ENCODE results near the gene NME5.

- TF ChIP-seq POLR2A (IDR thresholded peaks at IDR 0.05; ENCODE audit: low read length): no peak
- no peak for TF ChIP-seq GATA1 (IDR thresholded peaks at IDR 0.05; ENCODE audit: low read depth, low read length)
Observed at GRCh38 chr5:138078006-138078643, 61.1 kb downstream of the NME5 start.

Measured in erythroblast (primary cell).